H1 (cell line): Measurements from ENCODE around the gene APH1B. TPM values are rescaled to one million over a fixed set of nuclear protein-coding genes. Genes with fewer than 3 reads are reported as not detected.

Source experiments
- SAP30 ChIP-seq: fragments of 300-600 bp; sonication (generic); IDR thresholded peaks from 2 replicates; pipeline ENCODE4 v1.7.1; 2012; ENCODE audit warnings: low read length, moderate library complexity, mild to moderate bottlenecking, inconsistent platforms; ENCODE audit not compliant: insufficient read depth, insufficient replicate concordance
- YY1 ChIP-seq: IDR thresholded peaks from 2 replicates; pipeline ENCODE4 v1.6.1; 2011; ENCODE audit warnings: low read depth, mild to moderate bottlenecking, low read length
- polyA plus RNA-seq, 7 experiments: library from polyadenylated mRNA; depleted of rRNA in 3 of 7; stranded (reverse) in 5 of 7; unstranded in 2 of 7; fragments of >200 nt in 5 of 7; fragments of 200-250 nt in 2 of 7; gene quantifications; 1 replicate in 5 of 7; 2 replicates in 1 of 7; 4 replicates in 1 of 7; pipeline versions ENCODE4 v1.2.1 to v1.2.3, GENCODE V29; 2011 to 2013; ENCODE audit warnings: missing spikeins in 2 of 7, mixed read lengths in 2 of 7
- total RNA-seq: library from RNA; stranded (reverse); fragmentation: NEBNext Ultra II Directional; extraction: Animal tissue kit (Norgen Biotek cat#: 25700); gene quantifications from 2 replicates; pipeline ENCODE4 v1.2.1, GENCODE V29; 2021

The APH1B gene
- total and polyA plus RNA-seq, 2 of the 8 experiments (the other 6 are each of a cell fraction or from before 2014, with no cell fraction given), result 11.5 to 22.9 TPM

DNA sequence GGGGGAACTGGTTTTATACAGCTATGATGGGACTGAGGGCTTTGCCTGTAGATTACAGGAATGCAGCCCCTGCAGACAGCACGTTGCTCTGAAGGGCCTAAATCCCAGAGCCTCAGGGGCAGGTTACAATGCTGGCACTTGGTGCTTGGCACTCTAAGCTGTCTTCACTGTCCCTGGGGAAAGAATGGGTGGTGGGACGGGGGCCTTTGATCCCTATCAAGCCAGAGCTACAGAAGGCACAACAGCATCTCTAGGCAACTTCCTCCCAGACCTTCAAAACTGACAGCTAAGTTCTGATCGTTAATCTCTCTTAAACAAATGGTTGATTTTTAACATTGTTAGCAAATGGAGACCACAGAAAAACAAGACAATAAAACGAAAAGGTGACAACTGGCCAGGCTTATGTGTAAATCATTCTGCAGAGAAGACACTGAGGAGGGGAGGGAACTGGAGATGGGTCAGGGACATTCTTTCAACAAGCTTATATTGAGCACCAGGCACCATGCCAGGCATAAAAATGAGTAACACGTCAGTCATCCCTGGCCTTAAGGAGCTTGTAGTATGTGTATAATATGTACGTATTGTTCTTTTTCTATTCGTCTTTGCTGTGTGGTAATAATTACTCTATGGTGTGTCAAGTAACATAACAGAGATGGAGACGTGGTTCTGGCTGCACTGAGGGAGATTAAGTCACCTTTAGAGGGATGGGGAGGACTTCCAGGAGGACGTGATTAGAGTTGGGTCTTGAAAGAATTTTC, 55.1 kb downstream of the APH1B start (continued):
- TF ChIP-seq SAP30, result no peak
- TF ChIP-seq YY1, result no peak
- TF ChIP-seq, all 59 proteins: peak for 0
